ENCODE data around the gene CCDC184.

DNA sequence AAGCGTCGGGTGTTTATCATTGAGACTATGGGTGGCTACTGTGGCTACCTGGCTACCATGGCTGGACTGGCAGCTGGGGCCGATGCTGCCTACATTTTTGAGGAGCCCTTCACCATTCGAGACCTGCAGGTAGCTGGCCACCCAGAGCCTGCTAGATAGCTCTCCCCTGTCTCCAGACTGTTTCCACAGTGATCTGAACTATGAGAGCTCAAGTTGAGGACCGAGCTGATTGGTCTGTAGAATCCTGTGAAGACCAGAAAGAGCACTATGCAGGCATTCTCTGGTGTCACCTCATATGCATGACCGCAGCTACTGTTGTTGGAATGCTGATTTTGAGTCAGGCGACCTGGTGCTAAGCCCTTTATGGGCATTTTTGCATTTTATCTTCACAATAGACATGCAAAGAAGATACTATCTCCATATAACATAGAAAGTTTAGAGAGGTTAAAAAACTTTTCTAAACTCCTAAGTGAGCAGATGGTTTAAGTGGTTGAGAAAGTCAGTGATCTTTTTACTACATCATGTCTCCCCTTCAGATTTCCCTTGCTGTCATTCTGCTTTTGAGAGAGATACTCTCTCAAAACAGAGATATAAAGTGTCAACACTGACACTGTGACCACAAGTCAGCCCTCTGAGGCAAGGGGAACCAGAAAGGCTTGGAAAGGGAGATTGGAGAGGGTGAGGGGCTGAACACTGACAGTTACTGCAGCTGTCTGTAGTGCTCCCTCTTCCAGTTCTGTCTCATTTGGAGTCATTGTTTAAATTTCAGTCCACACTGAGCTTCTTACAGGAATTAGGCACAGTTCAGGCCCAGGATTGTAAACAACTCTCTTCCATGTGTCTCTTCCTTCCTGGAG is 40.4 kb upstream of the CCDC184 start:
- TF ChIP-seq, protein P1, sequence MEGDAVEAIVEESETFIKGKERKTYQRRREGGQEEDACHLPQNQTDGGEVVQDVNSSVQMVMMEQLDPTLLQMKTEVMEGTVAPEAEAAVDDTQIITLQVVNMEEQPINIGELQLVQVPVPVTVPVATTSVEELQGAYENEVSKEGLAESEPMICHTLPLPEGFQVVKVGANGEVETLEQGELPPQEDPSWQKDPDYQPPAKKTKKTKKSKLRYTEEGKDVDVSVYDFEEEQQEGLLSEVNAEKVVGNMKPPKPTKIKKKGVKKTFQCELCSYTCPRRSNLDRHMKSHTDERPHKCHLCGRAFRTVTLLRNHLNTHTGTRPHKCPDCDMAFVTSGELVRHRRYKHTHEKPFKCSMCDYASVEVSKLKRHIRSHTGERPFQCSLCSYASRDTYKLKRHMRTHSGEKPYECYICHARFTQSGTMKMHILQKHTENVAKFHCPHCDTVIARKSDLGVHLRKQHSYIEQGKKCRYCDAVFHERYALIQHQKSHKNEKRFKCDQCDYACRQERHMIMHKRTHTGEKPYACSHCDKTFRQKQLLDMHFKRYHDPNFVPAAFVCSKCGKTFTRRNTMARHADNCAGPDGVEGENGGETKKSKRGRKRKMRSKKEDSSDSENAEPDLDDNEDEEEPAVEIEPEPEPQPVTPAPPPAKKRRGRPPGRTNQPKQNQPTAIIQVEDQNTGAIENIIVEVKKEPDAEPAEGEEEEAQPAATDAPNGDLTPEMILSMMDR (IDR thresholded peaks at IDR 0.05), result no peak
- no peak for TF ChIP-seq POLR2A (IDR thresholded peaks at IDR 0.05)

Measured in upper lobe of left lung (tissue), 4 donors.